Hepatocyte (in vitro differentiated cells): ENCODE results near the gene MAP1LC3A. TPM values are rescaled to one million over a fixed set of nuclear protein-coding genes. Genes with fewer than 3 reads are reported as not detected.

Experiments used
- DNase-seq: peaks from one replicate; pipeline ENCODE4 v3.0.0-alpha.2; 2016; ENCODE audit warnings: low spot score
- H2AFZ ChIP-seq: fragments of 200-600 bp; sonication (generic); 2 replicates; pipeline ENCODE4 v1.6.0; 2016; ENCODE audit warnings: antibody characterized with exemption, mild to moderate bottlenecking
- H3K27ac ChIP-seq: fragments of 200-600 bp; sonication (generic); 2 replicates; pipeline ENCODE4 v1.5.1; 2016; ENCODE audit warnings: mild to moderate bottlenecking
- H3K27me3 ChIP-seq: fragments of 200-600 bp; sonication (generic); 2 replicates; pipeline ENCODE4 v1.6.1; 2016
- H3K36me3 ChIP-seq: fragments of 200-600 bp; sonication (generic); replicated peaks from 2 replicates; pipeline ENCODE4 v1.5.1; 2016; ENCODE audit warnings: low read depth; ENCODE audit not compliant: insufficient read depth
- H3K4me1 ChIP-seq: fragments of 200-600 bp; sonication (generic); 2 replicates; pipeline ENCODE4 v1.5.1; 2016; ENCODE audit warnings: mild to moderate bottlenecking, moderate library complexity; ENCODE audit not compliant: insufficient read depth
- H3K4me2 ChIP-seq: fragments of 200-600 bp; sonication (generic); 2 replicates; pipeline ENCODE4 v1.6.0; 2016
- H3K4me3 ChIP-seq: fragments of 200-600 bp; sonication (generic); 2 replicates; pipeline ENCODE4 v1.5.1; 2016; ENCODE audit warnings: mild to moderate bottlenecking
- H3K79me2 ChIP-seq: fragments of 200-600 bp; sonication (generic); 2 replicates; pipeline ENCODE4 v1.6.0; 2017; ENCODE audit warnings: mild to moderate bottlenecking
- H3K9me2 ChIP-seq: fragments of 200-600 bp; sonication (generic); replicated peaks from 2 replicates; pipeline ENCODE4 v1.6.0; 2017; ENCODE audit warnings: mild to moderate bottlenecking; ENCODE audit not compliant: insufficient read depth
- H3K9me3 ChIP-seq: fragments of 200-600 bp; sonication (generic); 2 replicates; pipeline ENCODE4 v1.5.1; 2016; ENCODE audit warnings: low read depth, mild to moderate bottlenecking
- H4K20me1 ChIP-seq: fragments of 200-600 bp; sonication (generic); 2 replicates; pipeline ENCODE4 v1.6.0; 2016; ENCODE audit warnings: mild to moderate bottlenecking; ENCODE audit not compliant: insufficient read depth, poor library complexity, severe bottlenecking
- EZH2 ChIP-seq: fragments of 200-600 bp; sonication (generic); IDR thresholded peaks from 2 replicates; pipeline ENCODE4 v1.6.1; 2016; ENCODE audit warnings: antibody characterized with exemption, mild to moderate bottlenecking, borderline replicate concordance
- EZH2phosphoT487 ChIP-seq: fragments of 200-600 bp; sonication (generic); IDR thresholded peaks from one replicate; pipeline ENCODE4 v1.6.1; 2018; ENCODE audit warnings: antibody characterized with exemption, mild to moderate bottlenecking, low read depth, moderate library complexity; ENCODE audit not compliant: unreplicated experiment, severe bottlenecking
- WGBS: methylation state at CpG from one replicate; pipeline ENCODE4 v1.1.6; 2016; ENCODE audit warnings: low lambda C conversion rate; ENCODE audit errors: missing lambda C conversion rate; 5-methylcytosine and 5-hydroxymethylcytosine counted together
- polyA plus RNA-seq: library from polyadenylated mRNA; unstranded; fragments of >200 nt; fragmentation: Nextera tagmentation; extraction: Ambion mirVana; gene quantifications from 2 replicates; pipeline ENCODE4 v1.2.1, GENCODE V29; 2016
- total RNA-seq: library from RNA; depleted of rRNA; stranded (reverse); fragments of >200 nt; gene quantifications from 2 replicates; pipeline ENCODE4 v1.2.3, GENCODE V29; 2014
- TF ChIP-seq, protein P1 (sequence below): fragments of 200-600 bp; sonication (generic); IDR thresholded peaks from 2 replicates; pipeline ENCODE4 v1.5.1; 2016; ENCODE audit warnings: antibody characterized with exemption, mild to moderate bottlenecking; ENCODE audit not compliant: poor library complexity

The MAP1LC3A gene
- total and polyA plus RNA-seq, 2 experiments from 2014 or later = 28.1 to 81.8 TPM

DNA sequence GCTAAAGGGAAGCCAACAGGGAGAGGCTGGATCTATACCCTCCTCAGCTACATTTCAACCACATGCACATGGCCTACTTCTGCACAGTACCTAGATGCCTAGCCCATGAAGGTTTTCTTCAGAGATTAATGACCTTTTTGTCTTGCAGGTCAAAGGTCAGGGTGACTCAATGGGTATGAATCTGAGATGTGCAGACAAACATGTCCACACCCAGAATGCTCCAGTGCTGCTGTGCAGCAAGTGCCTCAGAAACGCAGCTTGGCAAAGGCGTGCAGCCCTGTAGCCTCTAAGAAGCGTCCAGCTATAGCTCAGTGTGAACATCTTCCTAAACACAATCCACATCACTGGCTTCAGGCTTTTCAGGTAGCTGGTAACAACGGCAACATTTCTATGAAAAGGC lies 24.4 kb downstream of the MAP1LC3A start:
- H3K27ac ChIP-seq = no peak overlapping the region
- no peaks in the 10 kb centered on the region for H3K36me3 ChIP-seq
- no peak for DNase-seq
- no peaks in the 10 kb centered on the region for H3K9me3 ChIP-seq
- H2AFZ ChIP-seq = no peak overlapping the region
- H3K9me2 ChIP-seq = no peaks in the 10 kb centered on the region
- no peak overlapping the region for H3K4me3 ChIP-seq
- no peaks in the 10 kb centered on the region for H3K79me2 ChIP-seq
- TF ChIP-seq EZH2phosphoT487 (no peak), EZH2 (no peak)
- TF ChIP-seq, protein P1, sequence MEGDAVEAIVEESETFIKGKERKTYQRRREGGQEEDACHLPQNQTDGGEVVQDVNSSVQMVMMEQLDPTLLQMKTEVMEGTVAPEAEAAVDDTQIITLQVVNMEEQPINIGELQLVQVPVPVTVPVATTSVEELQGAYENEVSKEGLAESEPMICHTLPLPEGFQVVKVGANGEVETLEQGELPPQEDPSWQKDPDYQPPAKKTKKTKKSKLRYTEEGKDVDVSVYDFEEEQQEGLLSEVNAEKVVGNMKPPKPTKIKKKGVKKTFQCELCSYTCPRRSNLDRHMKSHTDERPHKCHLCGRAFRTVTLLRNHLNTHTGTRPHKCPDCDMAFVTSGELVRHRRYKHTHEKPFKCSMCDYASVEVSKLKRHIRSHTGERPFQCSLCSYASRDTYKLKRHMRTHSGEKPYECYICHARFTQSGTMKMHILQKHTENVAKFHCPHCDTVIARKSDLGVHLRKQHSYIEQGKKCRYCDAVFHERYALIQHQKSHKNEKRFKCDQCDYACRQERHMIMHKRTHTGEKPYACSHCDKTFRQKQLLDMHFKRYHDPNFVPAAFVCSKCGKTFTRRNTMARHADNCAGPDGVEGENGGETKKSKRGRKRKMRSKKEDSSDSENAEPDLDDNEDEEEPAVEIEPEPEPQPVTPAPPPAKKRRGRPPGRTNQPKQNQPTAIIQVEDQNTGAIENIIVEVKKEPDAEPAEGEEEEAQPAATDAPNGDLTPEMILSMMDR = no peak
- WGBS = 84% methylated on average over 4 of the region's 4 CpGs
- H3K27me3 ChIP-seq = no peaks in the 10 kb centered on the region
- no peaks in the 10 kb centered on the region for H4K20me1 ChIP-seq
- H3K4me2 ChIP-seq = no peak overlapping the region
- H3K4me1 ChIP-seq = peaks cover 4% of the 10 kb centered on the region

DNA sequence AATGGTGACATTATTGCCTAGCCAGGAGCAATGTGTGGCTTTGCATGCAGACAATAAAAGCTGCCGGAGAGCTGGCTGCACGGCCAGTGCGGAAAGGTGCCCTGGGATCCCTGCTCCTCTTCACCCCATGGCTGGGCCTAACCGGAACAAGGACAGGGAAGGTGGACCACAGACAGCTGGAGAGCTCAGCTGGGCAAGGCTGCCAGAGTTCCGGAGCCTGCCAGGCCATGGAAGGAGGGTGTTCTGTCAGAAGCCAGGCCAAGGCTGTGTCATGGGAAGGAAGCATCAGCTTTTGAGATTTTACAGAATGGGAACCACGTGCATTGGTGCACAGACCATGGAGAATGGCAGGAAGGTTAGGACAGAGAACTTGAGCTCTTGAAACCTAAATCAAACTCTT lies 25.0 kb downstream of the MAP1LC3A start:
- Histone ChIP-seq H2AFZ (no peak overlapping the region), H3K4me3 (no peak overlapping the region), H3K4me2 (no peak overlapping the region), H3K9me3 (no peaks in the 10 kb centered on the region), H3K36me3 (no peaks in the 10 kb centered on the region), H3K79me2 (no peaks in the 10 kb centered on the region), H3K4me1 (peaks cover 4% of the 10 kb centered on the region), H3K27ac (no peak overlapping the region), H4K20me1 (no peaks in the 10 kb centered on the region), H3K9me2 (no peaks in the 10 kb centered on the region), H3K27me3 (no peaks in the 10 kb centered on the region)
- no peak for TF ChIP-seq EZH2
- TF ChIP-seq, protein P1 = no peak
- no peak for TF ChIP-seq EZH2phosphoT487
- 89% methylated on average over 6 of the region's 6 CpGs for WGBS
- DNase-seq = no peak

DNA sequence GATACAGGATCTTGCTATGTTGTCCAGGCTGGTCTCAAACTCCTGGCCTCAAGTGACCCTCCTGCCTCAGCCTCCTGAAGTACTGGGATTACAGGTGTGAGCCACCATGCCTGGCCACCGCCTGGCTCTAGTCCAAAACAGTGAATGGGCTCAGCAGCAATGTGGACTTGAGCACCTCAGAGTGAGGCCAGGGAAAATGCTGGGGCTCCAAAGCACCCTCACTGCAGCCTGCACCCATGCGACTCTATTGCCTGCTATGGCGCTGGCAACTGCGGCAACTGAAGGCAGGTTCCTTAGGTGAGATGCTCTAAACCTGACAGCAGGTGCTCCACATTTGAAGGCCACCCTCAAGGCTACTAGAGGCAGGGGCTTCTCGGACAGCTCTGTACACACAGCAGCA lies 26.5 kb downstream of the MAP1LC3A start:
- H3K36me3 ChIP-seq = no peaks in the 10 kb centered on the region
- 100% methylated on average over 5 of the region's 5 CpGs for WGBS
- no peaks in the 10 kb centered on the region for H3K79me2 ChIP-seq
- no peaks in the 10 kb centered on the region for H3K9me2 ChIP-seq
- TF ChIP-seq EZH2 (no peak), EZH2phosphoT487 (no peak)
- TF ChIP-seq, protein P1 = no peak
- no peaks in the 10 kb centered on the region for H4K20me1 ChIP-seq
- no peaks in the 10 kb centered on the region for H3K9me3 ChIP-seq
- no peak overlapping the region for H3K4me2 ChIP-seq
- H3K27ac ChIP-seq = no peak overlapping the region
- no peak for DNase-seq
- no peak overlapping the region for H3K4me3 ChIP-seq
- no peak overlapping the region for H2AFZ ChIP-seq
- H3K4me1 ChIP-seq = peaks cover 4% of the 10 kb centered on the region
- H3K27me3 ChIP-seq = no peaks in the 10 kb centered on the region
